Stimulated activated CD8-positive, alpha-beta memory T cell treated with anti-CD3 and anti-CD28 coated beads, Interleukin-2, amount 100 ng/mL, for 1 hour (primary cell): Measurements from ENCODE around the gene GCNT2.
"Not testable (repeated sequence)": the region's sequence is repeated elsewhere in the genome, so short reads cannot be mapped to it uniquely, and the experiment has no call there.

Source experiments
- DNase-seq, 2 donors: peaks; one replicate each; pipeline ENCODE4 v3.0.0-alpha.2; 2020; ENCODE audit warnings: low read depth in 2 of 2

Gene GCNT2

DNA sequence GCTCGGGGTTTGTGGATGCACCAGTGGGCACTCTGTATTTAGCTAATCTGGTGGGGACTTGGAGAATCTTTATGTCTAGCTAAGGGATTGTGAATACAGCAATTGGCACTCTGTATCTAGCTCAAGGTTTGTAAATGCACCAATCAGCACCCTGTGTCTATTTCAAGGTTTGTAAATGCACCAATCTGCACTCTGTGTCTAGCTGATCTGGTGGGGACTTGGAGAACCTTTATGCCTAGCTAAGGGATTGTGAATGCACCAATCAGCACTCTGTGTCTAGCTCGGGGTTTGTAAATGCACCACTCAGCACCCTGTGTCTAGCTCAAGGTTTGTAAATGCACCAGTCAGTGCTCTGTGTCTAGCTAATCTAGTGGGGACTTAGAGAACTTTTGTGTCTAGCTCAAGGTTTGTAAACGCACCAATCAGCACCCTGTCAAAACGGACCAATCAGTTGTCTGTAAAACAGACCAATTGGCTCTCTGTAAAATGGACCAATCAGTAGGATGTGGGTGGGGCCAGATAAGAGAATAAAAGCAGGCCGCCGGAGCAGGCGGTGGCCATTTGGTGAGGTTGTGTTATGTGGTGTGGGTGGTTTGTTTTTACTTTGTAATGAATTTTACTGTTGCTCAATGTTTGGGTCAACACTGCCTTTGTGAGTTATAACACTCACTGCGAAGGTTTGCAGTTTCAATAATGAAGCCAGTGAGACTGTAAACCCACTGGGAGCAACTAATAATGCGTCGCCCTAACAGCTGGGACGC, 139.5 kb downstream of the GCNT2 start:
- DNase-seq = not testable (repeated sequence)

GRCh38 chr6:10662207-10662606, 141.1 kb downstream of the GCNT2 start:
- DNase-seq = no peak

DNA sequence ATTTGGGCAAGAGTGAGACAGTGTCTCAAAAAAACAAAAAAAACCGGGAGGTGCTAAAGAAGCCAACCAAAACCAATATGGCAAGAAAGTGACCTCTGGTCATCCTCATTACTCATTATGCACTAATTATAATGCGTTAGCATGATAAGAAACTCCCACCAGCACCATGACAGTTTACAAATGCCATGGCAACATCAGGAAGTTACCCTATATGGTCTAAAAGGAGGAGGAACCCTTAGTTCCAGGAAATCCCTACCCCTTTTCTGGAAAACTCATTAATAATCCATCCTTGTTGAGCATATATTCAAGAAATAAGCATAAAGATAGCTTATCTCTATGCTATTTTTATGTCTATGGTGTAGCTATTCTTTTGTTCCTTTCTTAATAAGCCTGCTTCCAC, 141.6 kb downstream of the GCNT2 start:
- no peak for DNase-seq

DNA sequence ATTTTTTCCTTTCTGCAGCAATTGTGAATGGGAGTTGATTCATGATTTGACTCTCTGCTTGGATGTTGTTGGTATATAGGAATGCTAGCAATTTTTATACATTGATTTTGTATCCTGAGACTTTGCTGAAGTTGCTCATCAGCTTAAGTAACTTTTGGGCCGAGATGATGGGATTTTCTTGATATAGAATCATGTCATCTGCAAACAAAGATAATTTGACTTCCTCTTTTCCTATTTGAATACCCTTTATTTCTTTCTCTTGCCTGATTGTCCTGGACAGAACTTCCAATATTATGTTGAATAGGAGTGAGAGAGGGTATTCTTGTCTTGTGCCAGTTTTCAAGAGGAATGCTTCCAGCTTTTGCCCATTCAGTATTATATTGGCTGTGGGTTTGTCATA, 144.4 kb downstream of the GCNT2 start:
- DNase-seq = not testable (repeated sequence)

GRCh38 chr6:10668126-10668917, 147.2 kb downstream of the GCNT2 start:
- DNase-seq = no peak

DNA sequence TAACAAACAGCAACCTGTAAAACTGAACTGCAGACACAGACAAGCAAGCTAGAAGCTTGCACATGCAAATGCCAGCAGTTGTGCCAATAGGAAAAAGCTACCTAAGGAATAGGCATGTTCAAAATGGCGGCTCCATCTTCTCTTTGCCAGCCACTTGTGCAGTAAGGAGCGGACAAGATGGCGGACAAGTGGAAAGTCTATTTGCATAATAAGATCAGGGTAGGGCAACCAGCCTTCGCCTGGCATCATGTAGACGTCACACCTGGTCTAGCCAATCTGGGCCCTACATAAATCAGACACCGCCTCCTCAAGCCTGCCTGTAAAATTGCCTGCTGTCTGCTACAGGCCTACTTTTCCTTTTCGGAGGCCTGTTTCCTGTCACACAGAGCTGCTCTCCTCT, 155.3 kb downstream of the GCNT2 start:
- no peak for DNase-seq

DNA sequence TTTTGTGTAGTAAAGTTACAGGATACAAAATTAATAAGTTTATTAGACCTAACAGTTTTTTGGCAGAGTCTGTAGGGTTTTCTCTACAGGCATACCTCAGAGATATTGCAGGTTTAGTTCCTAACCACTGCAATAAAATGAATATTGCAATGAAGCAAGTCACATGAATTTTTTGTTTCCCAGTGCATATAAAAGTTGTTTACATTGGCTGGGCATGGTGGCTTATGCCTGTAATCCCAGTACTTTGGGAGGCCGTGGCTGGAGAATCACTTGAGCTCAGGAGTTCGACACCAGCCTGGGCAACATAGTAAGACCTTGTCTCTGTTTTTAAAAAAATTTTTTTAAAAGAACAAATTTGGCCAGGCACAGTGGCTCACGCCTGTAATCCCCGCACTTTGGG, 157.3 kb downstream of the GCNT2 start:
- no peak for DNase-seq
